Thymus (tissue), 14 donors: ENCODE results near the gene ALDH6A1. TPM values are rescaled to one million over a fixed set of nuclear protein-coding genes. Genes with fewer than 3 reads are reported as not detected.
"Not testable (repeated sequence)": the region's sequence is repeated elsewhere in the genome, so short reads cannot be mapped to it uniquely, and the experiment has no call there.

Experiments
- DNase-seq, 9 donors: peaks; one replicate each; pipeline ENCODE4 v3.0.0-alpha.2; 2013; ENCODE audit warnings: low spot score in 9 of 9, low read depth in 6 of 9, missing footprints in 1 of 9
- H3K27ac ChIP-seq, 2 donors: one replicate each; pipeline ENCODE4 v1.5.1; 2013; ENCODE audit warnings: control low read depth in 1 of 2, low read depth in 1 of 2, low read length in 1 of 2, mild to moderate bottlenecking in 1 of 2, moderate library complexity in 1 of 2
- H3K27me3 ChIP-seq, 2 donors: one replicate each; pipeline ENCODE4 v1.5.1; 2013; ENCODE audit warnings: low read length in 1 of 2; ENCODE audit not compliant: control insufficient read depth in 2 of 2, insufficient read depth in 1 of 2
- H3K36me3 ChIP-seq, 2 donors: one replicate each; pipeline ENCODE4 v1.5.1; 2013; ENCODE audit warnings: low read length in 1 of 2, mild to moderate bottlenecking in 1 of 2, moderate library complexity in 1 of 2; ENCODE audit not compliant: control insufficient read depth in 2 of 2, insufficient read depth in 2 of 2
- H3K4me1 ChIP-seq, 2 donors: one replicate each; pipeline ENCODE4 v1.5.1; 2013; ENCODE audit warnings: low read length in 2 of 2; ENCODE audit not compliant: control insufficient read depth in 2 of 2, insufficient read depth in 2 of 2
- H3K4me3 ChIP-seq, 2 donors: one replicate each; pipeline ENCODE4 v1.5.1; 2013; ENCODE audit warnings: low read length in 2 of 2, control low read depth in 1 of 2, mild to moderate bottlenecking in 1 of 2
- H3K9me3 ChIP-seq, 2 donors: one replicate each; pipeline ENCODE4 v1.5.1; 2013; ENCODE audit warnings: low read length in 1 of 2, mild to moderate bottlenecking in 1 of 2; ENCODE audit not compliant: control insufficient read depth in 2 of 2, insufficient read depth in 1 of 2
- WGBS: extraction: QIAGEN DNeasy Blood & Tissue Kit; methylation state at CpG from one replicate; pipeline ENCODE4 v1.1.7; 2013; 5-methylcytosine and 5-hydroxymethylcytosine counted together
- long read RNA-seq, 10 donors: transcript quantifications; one replicate each; lab custom pipeline, GENCODE V29; 2026
- polyA plus RNA-seq: library from polyadenylated mRNA; stranded (reverse); fragments of 200-250 nt; gene quantifications from one replicate; pipeline ENCODE4 v1.2.3, GENCODE V29; 2013
- total RNA-seq: library from RNA; stranded (reverse); fragments of 120-200 nt; gene quantifications from one replicate; pipeline ENCODE4 v1.2.4, GENCODE V29; 2013
- donor health status: healthy.

Gene ALDH6A1
- total RNA-seq (8.6 TPM), polyA plus RNA-seq (9.2 TPM)
- long read RNA-seq, donor 1: 0 reads
- long read RNA-seq, donor 2: 0 reads
- long read RNA-seq, donor 3, full-length matches to known transcripts: 1 of 1 reads
- long read RNA-seq, donor 3, partial matches to known transcripts: 0 of 1 reads
- long read RNA-seq, donor 3, other reads (novel, unspliced or antisense): 0 of 1 reads
- long read RNA-seq, donor 4, full-length matches to known transcripts: 1 of 1 reads
- long read RNA-seq, donor 4, partial matches to known transcripts: 0 of 1 reads
- long read RNA-seq, donor 4, other reads (novel, unspliced or antisense): 0 of 1 reads
- long read RNA-seq, donor 5, full-length matches to known transcripts: 4 of 9 reads
- long read RNA-seq, donor 5, partial matches to known transcripts: 5 of 9 reads
- long read RNA-seq, donor 5, other reads (novel, unspliced or antisense): 0 of 9 reads
- long read RNA-seq, donor 6, full-length matches to known transcripts: 5 of 5 reads
- long read RNA-seq, donor 6, partial matches to known transcripts: 0 of 5 reads
- long read RNA-seq, donor 6, other reads (novel, unspliced or antisense): 0 of 5 reads
- long read RNA-seq, donor 7, full-length matches to known transcripts: 3 of 43 reads
- long read RNA-seq, donor 7, partial matches to known transcripts: 40 of 43 reads
- long read RNA-seq, donor 7, other reads (novel, unspliced or antisense): 0 of 43 reads
- long read RNA-seq, donor 8: 0 reads
- long read RNA-seq, donor 9: 0 reads
- long read RNA-seq, donor 10, full-length matches to known transcripts: 2 of 15 reads
- long read RNA-seq, donor 10, partial matches to known transcripts: 13 of 15 reads
- long read RNA-seq, donor 10, other reads (novel, unspliced or antisense): 0 of 15 reads

- peak within 1 kb of the TSS; percentile 55 to 75 for H3K27ac ChIP-seq
- under 1% methylated on average over 46 of the region's 46 CpGs for WGBS
- H3K4me1 ChIP-seq: peaks cover 7% of the 10 kb centered on the region in 2 donors
- DNase-seq: peak; percentile 99 to 100 (median 100)
- peak within 1 kb of the TSS; percentile 66 to 74 for H3K4me3 ChIP-seq
- no peaks in the 10 kb centered on the region for H3K36me3 ChIP-seq
- H3K27me3 ChIP-seq: no peaks in the 10 kb centered on the region
- no peaks in the 10 kb centered on the region for H3K9me3 ChIP-seq
These were observed at the start of gene ALDH6A1, which contains the start of gene LIN52 for GRCh38 chr14:74084277-74085046. TSS of gene ALDH6A1 (minus strand) at chr14:74084453. CDS start at chr14:74084394, 59 bp downstream. TSS of gene LIN52 (plus strand) at chr14:74084956. CDS start at chr14:74084975, 19 bp downstream.

DNA sequence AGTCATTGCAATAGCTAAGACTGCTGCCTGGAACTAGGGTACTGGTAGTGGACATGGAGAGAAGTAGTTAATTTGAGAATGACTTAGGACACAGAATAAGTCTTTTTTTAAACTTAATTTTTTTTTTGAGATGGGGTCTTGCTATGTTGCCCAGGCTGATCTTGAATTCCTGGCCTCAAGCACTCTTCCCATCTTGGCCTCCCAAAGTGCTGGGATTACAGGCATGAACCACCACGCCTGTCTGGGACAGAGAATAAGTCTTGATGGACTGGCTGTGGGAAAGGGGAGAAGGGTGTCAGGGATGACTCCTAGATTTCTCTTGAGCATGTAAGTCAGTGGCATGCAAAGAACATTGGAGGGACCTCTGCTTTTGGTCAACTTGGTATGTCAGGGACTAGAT lies 43.4 kb upstream of the ALDH6A1 start:
- WGBS: 98% methylated on average over 1 of the region's 1 CpG
- H3K27ac ChIP-seq: no peak overlapping the region
- H3K36me3 ChIP-seq: no peaks in the 10 kb centered on the region
- H3K9me3 ChIP-seq: no peaks in the 10 kb centered on the region
- no peak for DNase-seq
- no peak overlapping the region for H3K4me3 ChIP-seq
- H3K27me3 ChIP-seq: no peaks in the 10 kb centered on the region
- H3K4me1 ChIP-seq: no peaks in the 10 kb centered on the region

- no peak overlapping the region for H3K27ac ChIP-seq
- H3K9me3 ChIP-seq: no peaks in the 10 kb centered on the region
- 99% methylated on average over 1 of the region's 1 CpG for WGBS
- H3K4me1 ChIP-seq: no peaks in the 10 kb centered on the region
- no peaks in the 10 kb centered on the region for H3K36me3 ChIP-seq
- no peaks in the 10 kb centered on the region for H3K27me3 ChIP-seq
- no peak for DNase-seq
- no peak overlapping the region for H3K4me3 ChIP-seq
These were observed 42.2 kb upstream of the ALDH6A1 start for GRCh38 chr14:74126315-74127013.

DNA sequence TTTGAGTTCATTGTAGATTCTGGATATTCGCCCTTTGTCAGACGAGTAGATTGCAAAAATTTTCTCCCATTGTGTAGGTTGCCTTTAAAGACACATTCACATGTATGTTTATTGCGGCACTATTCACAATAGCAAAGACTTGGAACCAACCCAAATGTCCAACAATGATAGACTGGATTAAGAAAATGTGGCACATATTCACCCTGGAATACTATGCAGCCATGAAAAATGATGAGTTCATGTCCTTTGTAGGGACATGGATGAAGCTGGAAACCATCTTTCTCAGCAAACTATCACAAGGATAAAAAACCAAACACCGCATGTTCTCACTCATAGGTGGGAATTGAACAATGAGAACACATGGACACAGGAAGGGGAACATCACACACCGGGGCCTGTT lies 41.2 kb upstream of the ALDH6A1 start:
- H3K4me1 ChIP-seq: not testable (repeated sequence)
- WGBS: 94% methylated on average over 4 of the region's 5 CpGs

DNA sequence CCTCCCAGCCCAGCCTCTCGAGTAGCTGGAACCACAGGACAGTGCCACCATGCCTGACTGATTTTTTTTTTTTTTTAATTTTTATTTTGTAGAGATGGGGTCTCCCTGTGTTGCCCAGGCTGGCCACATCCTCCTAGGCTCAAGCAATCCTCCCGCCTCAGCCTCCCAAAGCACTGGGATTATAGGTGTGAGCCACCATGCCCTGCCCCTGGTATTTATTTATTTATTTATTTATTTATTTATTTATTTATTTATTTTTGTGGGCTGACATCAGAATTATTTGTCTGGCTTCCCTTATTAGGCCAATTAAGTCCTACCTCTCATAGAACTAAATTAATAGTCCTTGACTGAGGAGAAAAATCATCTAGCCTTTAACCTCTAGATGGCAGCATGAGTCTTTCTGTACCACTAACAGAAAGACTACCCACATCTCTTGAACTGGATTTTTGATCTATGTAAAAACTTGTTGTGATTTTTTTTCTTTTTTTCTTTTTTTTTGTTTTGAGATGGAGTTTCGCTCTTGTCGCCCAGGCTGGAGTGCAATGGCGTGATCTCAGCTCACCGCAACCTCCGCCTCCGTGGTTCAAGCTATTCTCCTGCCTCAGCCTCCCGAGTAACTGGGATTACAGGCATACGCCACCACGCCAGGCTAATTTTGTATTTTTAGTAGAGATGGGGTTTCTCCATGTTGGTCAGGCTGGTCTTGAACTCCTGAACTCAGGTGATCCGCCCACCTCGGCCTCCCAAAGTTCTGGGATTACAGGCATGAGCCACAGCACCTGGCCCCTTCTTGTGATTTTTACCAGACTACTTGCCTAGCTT lies 27.4 kb upstream of the ALDH6A1 start:
- H3K27me3 ChIP-seq, H3K9me3 ChIP-seq, H3K27ac ChIP-seq, H3K4me3 ChIP-seq, H3K36me3 ChIP-seq, H3K4me1 ChIP-seq: not testable (repeated sequence)
- peak; percentile 6 to 68 (median 32) for DNase-seq
- WGBS: 96% methylated on average over 13 of the region's 13 CpGs

More for the DNA sequence above, 41.2 kb upstream of the ALDH6A1 start:
- not testable (repeated sequence) for H3K36me3 ChIP-seq, H3K4me3 ChIP-seq, H3K27me3 ChIP-seq, H3K27ac ChIP-seq, H3K9me3 ChIP-seq, DNase-seq

GRCh38 chr14:74109369-74109768 lies 25.1 kb upstream of the ALDH6A1 start:
- Histone ChIP-seq H3K27ac (no peak overlapping the region), H3K4me3 (no peak overlapping the region)

GRCh38 chr14:74105381-74105780 lies 21.1 kb upstream of the ALDH6A1 start:
- Histone ChIP-seq H3K27me3 (no peaks in the 10 kb centered on the region), H3K4me1 (no peaks in the 10 kb centered on the region), H3K27ac (no peak overlapping the region), H3K36me3 (peaks cover 7 to 14% of the 10 kb centered on the region in 2 donors), H3K4me3 (no peak overlapping the region), H3K9me3 (no peaks in the 10 kb centered on the region)
- no peak for DNase-seq
- 97% methylated on average over 2 of the region's 2 CpGs for WGBS

More at GRCh38 chr14:74109369-74109768, 25.1 kb upstream of the ALDH6A1 start:
- H3K4me1 ChIP-seq: no peaks in the 10 kb centered on the region
- 96% methylated on average over 1 of the region's 1 CpG for WGBS
- no peaks in the 10 kb centered on the region for H3K9me3 ChIP-seq
- no peaks in the 10 kb centered on the region for H3K27me3 ChIP-seq
- no peaks in the 10 kb centered on the region for H3K36me3 ChIP-seq
- no peak for DNase-seq
